Measurements from ENCODE around the gene PHLDB2. TPM values are rescaled to one million over a fixed set of nuclear protein-coding genes. Genes with fewer than 3 reads are reported as not detected.

Gene PHLDB2
- polyA plus RNA-seq, 1 experiment: 15.9 TPM

DNA sequence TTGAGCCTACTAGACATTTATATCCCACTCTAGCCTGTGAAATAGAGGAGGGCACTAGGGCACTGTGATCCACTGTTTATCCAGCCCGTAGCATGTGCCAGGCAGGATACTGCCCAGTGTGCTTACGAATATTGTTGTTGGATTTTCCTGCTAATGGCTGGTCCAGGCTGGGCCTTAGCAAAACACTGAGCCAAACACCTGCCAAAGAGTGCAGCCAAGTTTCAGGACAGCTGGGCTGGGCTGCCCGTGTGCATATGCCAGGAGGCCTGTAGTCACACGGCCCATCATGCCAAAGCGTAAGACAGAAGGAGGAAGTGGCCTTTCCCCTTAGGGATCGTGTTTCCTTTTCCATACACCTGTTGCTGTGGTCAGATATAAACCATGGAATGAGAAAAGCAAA, 65.2 kb downstream of the PHLDB2 start:
- Histone ChIP-seq H3K27ac (ENCODE audit: low read depth, low read length) (no peak overlapping the region), H3K4me3 (ENCODE audit: low read depth, low read length) (no peak overlapping the region), H3K27me3 (ENCODE audit: control insufficient read depth, insufficient read depth, low read length) (no peaks in the 10 kb centered on the region), H3K9me3 (ENCODE audit: control insufficient read depth, insufficient read depth, low read length) (no peaks in the 10 kb centered on the region; the same call in 1 of the 2 replicates)
- ChIA-PET POLR2A (no interaction called here), CTCF (no interaction called here)
- TF ChIP-seq, protein P1, sequence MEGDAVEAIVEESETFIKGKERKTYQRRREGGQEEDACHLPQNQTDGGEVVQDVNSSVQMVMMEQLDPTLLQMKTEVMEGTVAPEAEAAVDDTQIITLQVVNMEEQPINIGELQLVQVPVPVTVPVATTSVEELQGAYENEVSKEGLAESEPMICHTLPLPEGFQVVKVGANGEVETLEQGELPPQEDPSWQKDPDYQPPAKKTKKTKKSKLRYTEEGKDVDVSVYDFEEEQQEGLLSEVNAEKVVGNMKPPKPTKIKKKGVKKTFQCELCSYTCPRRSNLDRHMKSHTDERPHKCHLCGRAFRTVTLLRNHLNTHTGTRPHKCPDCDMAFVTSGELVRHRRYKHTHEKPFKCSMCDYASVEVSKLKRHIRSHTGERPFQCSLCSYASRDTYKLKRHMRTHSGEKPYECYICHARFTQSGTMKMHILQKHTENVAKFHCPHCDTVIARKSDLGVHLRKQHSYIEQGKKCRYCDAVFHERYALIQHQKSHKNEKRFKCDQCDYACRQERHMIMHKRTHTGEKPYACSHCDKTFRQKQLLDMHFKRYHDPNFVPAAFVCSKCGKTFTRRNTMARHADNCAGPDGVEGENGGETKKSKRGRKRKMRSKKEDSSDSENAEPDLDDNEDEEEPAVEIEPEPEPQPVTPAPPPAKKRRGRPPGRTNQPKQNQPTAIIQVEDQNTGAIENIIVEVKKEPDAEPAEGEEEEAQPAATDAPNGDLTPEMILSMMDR (IDR thresholded peaks at IDR 0.05; ENCODE audit: low read depth, low read length): no peak
- DNase-seq (ENCODE audit: low read depth, low spot score): no peak

DNA sequence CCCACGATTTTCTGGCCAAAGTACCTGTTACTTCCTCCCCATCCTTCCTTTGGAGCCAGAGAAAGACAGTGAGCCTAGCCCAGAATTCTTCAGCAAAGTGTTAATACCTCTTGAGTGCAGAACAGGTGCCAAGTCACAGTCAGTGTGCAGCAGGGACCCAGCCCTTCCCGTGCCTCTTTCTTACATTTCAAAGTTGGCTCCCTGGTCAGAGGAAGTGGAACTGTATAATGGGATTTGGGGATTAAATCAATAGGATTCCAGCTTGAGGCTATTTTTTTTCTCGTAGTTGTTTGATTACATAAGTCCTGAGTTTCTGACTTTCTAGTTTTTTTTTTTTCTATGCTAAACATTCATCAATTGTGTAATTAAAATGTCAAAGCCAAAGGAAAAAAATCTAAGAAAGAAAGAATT, 67.2 kb downstream of the PHLDB2 start:
- no peak for DNase-seq (ENCODE audit: low read depth, low spot score)
- Histone ChIP-seq H3K27me3 (ENCODE audit: control insufficient read depth, insufficient read depth, low read length) (no peaks in the 10 kb centered on the region), H3K9me3 (ENCODE audit: control insufficient read depth, insufficient read depth, low read length) (no peaks in the 10 kb centered on the region; the same call in 1 of the 2 replicates), H3K4me3 (ENCODE audit: low read depth, low read length) (no peak overlapping the region), H3K27ac (ENCODE audit: low read depth, low read length) (no peak overlapping the region)
- CTCF ChIA-PET: interaction anchor here (1.0 to 1.2 kb wide), 3 partner anchors 10 to 211 kb away, joined by 3 to 5 read pairs (median 3); no protein-coding TSS in a partner anchor
- TF ChIP-seq, protein P1 (IDR thresholded peaks at IDR 0.05; ENCODE audit: low read depth, low read length): no peak
- POLR2A ChIA-PET: no interaction called here

DNA sequence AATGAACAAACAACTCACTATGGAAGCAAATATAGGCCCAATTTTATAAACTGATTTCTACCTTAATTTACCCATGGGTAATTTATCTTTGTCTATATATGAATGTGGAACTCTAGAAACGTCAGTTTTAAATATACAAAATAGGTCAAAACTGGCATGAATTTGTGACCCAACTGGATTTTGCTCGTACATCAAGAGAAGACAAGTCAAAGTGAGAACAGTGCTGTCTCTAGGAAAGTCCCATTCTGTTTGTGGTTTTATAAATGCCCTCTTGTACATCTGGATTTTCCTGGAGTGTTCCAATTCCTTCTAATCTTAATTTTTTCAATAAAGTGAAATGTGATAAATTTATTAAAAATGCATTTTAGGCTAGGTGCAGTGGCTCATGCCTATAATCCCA, 69.5 kb downstream of the PHLDB2 start:
- no peaks in the 10 kb centered on the region for H3K27me3 ChIP-seq (ENCODE audit: control insufficient read depth, insufficient read depth, low read length)
- H3K9me3 ChIP-seq (ENCODE audit: control insufficient read depth, insufficient read depth, low read length): no peaks in the 10 kb centered on the region
- CTCF ChIA-PET: no interaction called here
- no peak for DNase-seq (ENCODE audit: low read depth, low spot score)
- H3K27ac ChIP-seq (ENCODE audit: low read depth, low read length): no peak overlapping the region
- TF ChIP-seq, protein P1 (IDR thresholded peaks at IDR 0.05; ENCODE audit: low read depth, low read length): no peak
- no peak overlapping the region for H3K4me3 ChIP-seq (ENCODE audit: low read depth, low read length)
- POLR2A ChIA-PET: no interaction called here

DNA sequence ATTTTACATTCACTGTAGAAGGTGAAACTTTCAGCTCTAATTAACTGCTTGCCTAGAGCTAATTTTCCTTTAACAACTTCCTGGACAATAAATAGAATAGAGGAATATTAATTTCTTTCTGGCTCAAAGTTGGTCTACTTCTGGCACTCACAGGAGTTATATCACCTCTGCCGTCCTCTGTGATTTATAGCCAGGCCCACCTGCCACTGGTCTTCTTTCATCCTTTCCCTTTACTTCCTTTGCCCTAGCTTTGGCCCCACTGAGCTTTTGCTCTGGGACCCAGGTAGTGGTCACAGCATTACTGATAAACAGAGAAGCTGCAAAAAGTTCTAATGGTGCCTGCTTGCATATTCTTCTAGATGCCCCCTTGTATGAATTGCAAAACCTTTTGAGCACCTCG, 70.4 kb downstream of the PHLDB2 start:
- no peaks in the 10 kb centered on the region for H3K9me3 ChIP-seq (ENCODE audit: control insufficient read depth, insufficient read depth, low read length)
- H3K4me3 ChIP-seq (ENCODE audit: low read depth, low read length): no peak overlapping the region
- POLR2A ChIA-PET: interaction anchor here (0.7 kb wide), 1 partner anchor 18 kb away, joined by 8 read pairs; no protein-coding TSS in a partner anchor
- DNase-seq (ENCODE audit: low read depth, low spot score): no peak
- TF ChIP-seq, protein P1 (IDR thresholded peaks at IDR 0.05; ENCODE audit: low read depth, low read length): no peak
- CTCF ChIA-PET: no interaction called here
- H3K27ac ChIP-seq (ENCODE audit: low read depth, low read length): no peak overlapping the region
- H3K27me3 ChIP-seq (ENCODE audit: control insufficient read depth, insufficient read depth, low read length): no peaks in the 10 kb centered on the region

DNA sequence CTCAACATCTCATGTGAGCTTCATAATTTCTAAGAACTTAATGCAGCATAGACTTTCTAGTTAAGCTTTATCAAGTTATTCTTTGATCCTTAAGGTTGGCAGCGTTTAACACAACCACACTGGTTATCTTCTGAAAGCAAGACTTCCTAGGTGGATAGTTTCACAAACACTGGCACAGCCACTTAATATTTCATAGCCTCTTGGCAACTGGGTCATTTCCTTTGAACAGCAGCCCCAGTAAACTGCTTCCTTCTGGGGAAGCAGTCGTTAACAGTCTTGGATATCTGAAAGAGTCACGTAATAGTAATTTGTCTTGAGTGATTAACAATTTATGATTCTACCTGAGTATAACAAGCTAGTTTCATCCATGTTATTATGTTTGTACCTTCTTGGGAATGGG, 73.9 kb downstream of the PHLDB2 start:
- POLR2A ChIA-PET: interaction anchor here (0.9 kb wide), 1 partner anchor 28 kb away, joined by 4 read pairs; no protein-coding TSS in a partner anchor
- no peak overlapping the region for H3K4me3 ChIP-seq (ENCODE audit: low read depth, low read length)
- H3K27me3 ChIP-seq (ENCODE audit: control insufficient read depth, insufficient read depth, low read length): no peaks in the 10 kb centered on the region
- CTCF ChIA-PET: interaction anchor here (0.6 to 3.2 kb wide), 7 partner anchors 12 to 216 kb away, joined by 3 to 19 read pairs (median 4); no protein-coding TSS in a partner anchor
- TF ChIP-seq, protein P1 (IDR thresholded peaks at IDR 0.05; ENCODE audit: low read depth, low read length): no peak
- no peak overlapping the region for H3K27ac ChIP-seq (ENCODE audit: low read depth, low read length)
- no peak for DNase-seq (ENCODE audit: low read depth, low spot score)
- H3K9me3 ChIP-seq (ENCODE audit: control insufficient read depth, insufficient read depth, low read length): no peaks in the 10 kb centered on the region
